Measurements from ENCODE around the gene SOD3. TPM values are rescaled to one million over a fixed set of nuclear protein-coding genes. Genes with fewer than 3 reads are reported as not detected.

SOD3 gene
- total RNA-seq (2014; rRNA removed; shearing (Covaris generic); ENCODE audit: low replicate concordance) = 108 and 112 TPM in 2 replicates

GRCh38 chr4:24794916-24795665, at the start of gene SOD3:
SOD3 (plus strand) TSS chr4:24795573; CDS start chr4:24799522, 3,949 bp downstream.
- in situ Hi-C loops (cut with HindIII; ENCODE audit: low pct_unique_long_range_greater_than_20kb, low sequenced_read_pairs) = no loop called here
- DNase-seq (ENCODE audit: low read depth) = peak; percentile 92

DNA sequence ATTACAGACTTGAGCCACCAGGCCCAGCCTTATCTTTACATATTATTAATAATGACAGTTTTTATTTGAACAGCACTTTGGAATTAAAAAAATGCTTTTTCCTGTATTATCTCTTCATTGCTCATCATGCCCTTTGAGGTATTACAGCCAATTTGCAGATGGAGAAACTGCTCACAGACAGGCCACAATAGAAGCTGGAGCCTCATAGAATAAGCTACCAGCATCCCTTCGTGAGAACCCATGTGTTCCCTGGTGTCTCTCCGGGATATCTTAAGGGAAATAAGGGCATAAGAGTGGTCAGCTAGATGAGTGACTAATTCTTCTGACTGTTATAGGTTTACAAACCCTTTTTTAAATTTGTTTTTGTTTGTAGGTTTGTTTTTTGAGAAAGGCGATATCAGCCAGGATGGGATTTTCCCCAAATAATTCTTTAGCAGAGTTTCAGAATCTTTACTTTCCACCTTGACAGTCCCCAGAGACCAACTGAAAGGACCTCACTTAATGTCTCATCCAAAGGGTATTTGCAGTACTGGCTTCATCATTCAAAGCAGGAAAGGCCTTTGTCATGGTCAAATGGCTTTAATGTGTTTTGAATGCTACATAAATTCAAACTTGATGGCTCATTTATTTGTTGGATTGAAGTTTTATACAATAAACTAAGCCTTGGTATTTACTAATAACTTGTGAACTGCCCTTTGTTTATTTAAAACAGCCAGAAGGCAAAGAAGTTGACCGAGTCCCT, 48.0 kb upstream of the SOD3 start:
- in situ Hi-C loops (cut with HindIII; ENCODE audit: low pct_unique_long_range_greater_than_20kb, low sequenced_read_pairs) = no loop called here
- peak; percentile 94 for DNase-seq (ENCODE audit: low read depth)

GRCh38 chr4:24748023-24748422, 47.4 kb upstream of the SOD3 start:
- DNase-seq (ENCODE audit: low read depth) = no peak
- in situ Hi-C loops (cut with HindIII; ENCODE audit: low pct_unique_long_range_greater_than_20kb, low sequenced_read_pairs) = no loop called here

DNA sequence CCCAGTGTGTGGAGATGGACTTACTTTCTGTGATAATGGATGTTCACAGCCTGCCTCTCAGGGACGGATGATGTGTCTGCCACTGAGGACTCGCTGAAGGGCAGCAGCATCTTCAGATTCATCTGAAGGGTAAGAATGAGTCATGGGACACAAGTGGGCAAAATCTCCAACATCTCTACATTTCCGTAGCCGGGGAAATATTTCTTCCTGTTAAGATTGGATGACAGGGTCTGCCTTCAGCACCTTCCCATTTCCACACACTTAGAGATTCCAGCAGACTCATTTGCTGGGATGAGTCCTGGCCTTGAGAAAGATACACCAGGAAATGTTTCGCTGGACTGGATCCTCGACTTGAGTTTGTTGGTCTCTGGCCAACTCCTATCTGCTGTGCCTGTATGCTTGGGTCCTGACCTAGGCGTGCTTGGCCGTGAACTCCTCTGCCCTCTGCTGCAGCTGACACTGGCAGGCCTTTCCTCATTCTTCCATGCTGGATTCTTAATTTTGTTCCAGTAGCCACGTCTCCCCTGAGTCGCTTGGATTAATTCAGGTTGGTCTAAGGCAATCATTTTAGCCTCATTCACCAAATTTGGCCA, 46.5 kb upstream of the SOD3 start:
- in situ Hi-C loops (cut with HindIII; ENCODE audit: low pct_unique_long_range_greater_than_20kb, low sequenced_read_pairs) = no loop called here
- peak; percentile 73 for DNase-seq (ENCODE audit: low read depth)

DNA sequence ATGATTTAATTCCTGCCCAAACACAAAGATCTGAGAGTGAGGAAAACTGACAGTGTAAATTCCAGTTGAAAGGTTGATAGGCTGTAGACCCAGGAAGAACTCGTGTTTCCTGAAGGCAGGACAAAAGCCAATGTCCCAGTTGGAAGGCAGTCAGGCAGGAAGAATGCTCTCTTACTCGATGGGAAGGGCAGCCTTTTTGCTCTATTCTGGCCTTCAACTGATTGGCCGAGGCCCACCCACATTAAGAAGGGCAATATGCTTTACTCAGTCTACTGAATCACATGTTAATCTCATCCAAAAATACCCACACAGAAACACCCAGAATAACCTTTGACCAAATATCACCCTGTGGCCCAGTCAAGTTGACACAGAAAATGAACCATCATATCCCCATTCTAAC, 45.3 kb upstream of the SOD3 start:
- no peak for DNase-seq (ENCODE audit: low read depth)
- in situ Hi-C loops (cut with HindIII; ENCODE audit: low pct_unique_long_range_greater_than_20kb, low sequenced_read_pairs) = no loop called here

DNA sequence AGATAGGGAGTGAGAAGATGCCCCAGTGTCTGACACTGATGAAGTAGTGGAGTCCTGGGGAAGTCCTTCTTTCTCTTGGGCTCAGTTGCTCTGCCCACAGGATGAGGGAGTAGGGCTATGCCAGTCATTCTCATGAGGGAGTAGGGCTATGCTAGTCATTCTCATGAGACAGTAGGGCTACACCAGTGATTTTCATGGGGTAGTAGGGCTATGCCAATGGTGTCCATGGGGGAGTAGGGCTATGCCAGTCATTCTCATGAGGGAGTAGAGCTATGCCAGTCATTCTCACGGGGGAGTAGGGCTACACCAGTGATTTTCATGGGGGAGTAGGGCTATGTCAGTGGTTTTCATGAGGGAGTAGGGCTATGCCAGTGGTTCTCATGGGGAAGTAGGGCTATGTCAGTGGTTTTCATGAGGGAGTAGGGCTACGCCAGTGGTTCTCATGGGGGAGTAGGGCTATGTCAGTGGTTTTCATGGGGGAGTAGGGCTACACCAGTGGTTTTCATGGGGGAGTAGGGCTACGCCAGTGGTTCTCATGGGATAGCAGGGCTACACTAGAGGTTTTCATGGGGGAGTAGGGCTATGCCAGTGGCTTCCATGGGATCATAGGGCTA, 43.3 kb upstream of the SOD3 start:
- in situ Hi-C loops (cut with HindIII; ENCODE audit: low pct_unique_long_range_greater_than_20kb, low sequenced_read_pairs) = no loop called here

DNA sequence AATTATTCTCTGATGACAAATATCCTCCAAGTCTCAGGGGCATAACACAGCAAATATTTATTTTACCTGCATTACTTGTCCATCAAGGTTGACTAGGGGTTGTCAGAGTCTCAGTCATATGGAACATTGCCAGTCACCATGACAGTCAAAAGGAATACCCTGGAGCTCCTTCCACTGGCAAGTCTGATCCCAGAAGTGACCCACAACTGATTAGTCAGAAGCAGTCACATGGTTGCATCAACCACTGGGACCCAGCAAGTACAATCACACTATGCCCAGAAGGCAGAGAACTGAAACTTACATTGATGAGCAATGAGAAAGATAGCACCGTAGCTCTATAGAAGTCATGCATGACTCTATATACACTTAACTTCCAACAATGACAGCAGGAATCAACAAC, 41.9 kb upstream of the SOD3 start:
- DNase-seq (ENCODE audit: low read depth) = peak; percentile 94
- in situ Hi-C loops (cut with HindIII; ENCODE audit: low pct_unique_long_range_greater_than_20kb, low sequenced_read_pairs) = no loop called here

More for the DNA sequence above, 43.3 kb upstream of the SOD3 start:
- no peak for DNase-seq (ENCODE audit: low read depth)

- no peak for DNase-seq (ENCODE audit: low read depth)
- in situ Hi-C loops (cut with HindIII; ENCODE audit: low pct_unique_long_range_greater_than_20kb, low sequenced_read_pairs) = no loop called here
Observed at GRCh38 chr4:24754571-24754970, 40.8 kb upstream of the SOD3 start.

DNA sequence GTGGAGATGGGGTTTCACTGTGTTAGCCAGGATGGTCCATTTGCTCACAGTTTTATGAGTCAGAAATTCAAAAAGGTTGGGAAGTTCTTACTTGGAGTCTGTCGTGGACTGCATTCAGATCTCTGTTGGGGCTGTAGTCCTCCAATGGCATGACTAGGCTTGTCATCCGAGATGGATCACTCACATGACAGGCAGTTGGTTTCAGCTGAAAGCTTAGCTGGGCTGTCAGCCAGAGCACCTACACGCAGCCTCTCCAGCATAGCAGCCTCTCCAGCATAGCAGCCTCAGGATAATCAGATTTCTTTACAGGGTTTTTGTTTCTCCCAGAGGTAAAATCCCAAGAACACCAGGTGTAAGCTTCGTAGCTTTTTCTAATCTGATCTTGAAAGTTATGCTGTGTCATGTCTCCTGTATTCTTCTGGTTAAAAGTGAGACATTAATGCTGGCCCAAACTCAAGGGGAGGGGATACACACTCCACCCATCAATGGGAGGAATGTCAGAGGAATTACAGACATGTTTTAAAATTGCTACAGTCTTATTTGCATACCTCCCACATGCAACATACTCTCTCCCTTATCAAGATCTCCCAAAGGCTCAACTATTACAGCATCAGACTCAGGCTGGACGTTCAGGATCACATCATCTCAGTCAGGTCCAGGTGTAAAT, 31.6 kb upstream of the SOD3 start:
- in situ Hi-C loops (cut with HindIII; ENCODE audit: low pct_unique_long_range_greater_than_20kb, low sequenced_read_pairs) = no loop called here

DNA sequence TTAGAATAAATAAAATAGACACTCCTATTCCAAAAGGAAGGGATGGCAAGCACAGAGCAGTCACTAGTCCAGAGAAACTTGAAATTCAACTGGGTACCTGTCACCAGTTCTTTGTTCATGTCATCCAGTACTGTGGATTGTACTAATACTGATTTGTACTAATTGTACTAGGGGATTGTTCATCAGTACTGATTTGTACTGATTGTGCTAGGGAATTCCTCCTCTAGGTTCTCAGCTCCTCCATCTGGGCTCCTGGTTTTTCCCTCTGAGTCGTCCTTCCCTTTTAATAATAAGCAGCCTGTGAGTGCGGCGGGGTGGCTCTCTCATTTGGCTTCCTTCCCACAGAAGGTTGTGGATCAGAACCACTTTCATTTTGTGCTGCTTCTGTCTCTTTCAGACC, 31.0 kb upstream of the SOD3 start:
- in situ Hi-C loops (cut with HindIII; ENCODE audit: low pct_unique_long_range_greater_than_20kb, low sequenced_read_pairs) = no loop called here

More for the DNA sequence above, 31.6 kb upstream of the SOD3 start:
- peak; percentile 69 for DNase-seq (ENCODE audit: low read depth)

GRCh38 chr4:24765376-24765988, 29.9 kb upstream of the SOD3 start:
- in situ Hi-C loops (cut with HindIII; ENCODE audit: low pct_unique_long_range_greater_than_20kb, low sequenced_read_pairs) = no loop called here

More for the DNA sequence above, 31.0 kb upstream of the SOD3 start:
- DNase-seq (ENCODE audit: low read depth) = no peak

GRCh38 chr4:24768006-24768405, 27.4 kb upstream of the SOD3 start:
- no peak for DNase-seq (ENCODE audit: low read depth)
- in situ Hi-C loops (cut with HindIII; ENCODE audit: low pct_unique_long_range_greater_than_20kb, low sequenced_read_pairs) = no loop called here

More at GRCh38 chr4:24765376-24765988, 29.9 kb upstream of the SOD3 start:
- DNase-seq (ENCODE audit: low read depth) = no peak

DNA sequence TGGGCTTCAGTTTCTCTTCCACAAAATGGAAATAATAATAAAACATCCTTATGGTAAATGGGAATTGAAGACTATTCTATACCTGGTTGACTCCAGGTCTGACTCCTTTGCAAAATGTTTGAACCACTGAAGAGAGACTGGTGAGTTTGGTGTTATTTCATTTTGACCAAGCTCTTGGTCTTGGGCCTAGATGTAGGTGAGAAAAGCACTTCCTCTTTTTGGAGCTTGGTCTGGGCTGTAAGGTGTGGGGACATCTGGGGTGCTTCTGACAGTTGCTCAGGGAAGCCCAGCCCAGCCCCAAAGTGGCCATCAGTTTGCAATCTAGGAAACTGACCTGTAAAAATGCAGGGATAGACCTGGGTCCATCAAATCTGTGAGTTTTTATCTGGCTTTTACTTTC, 26.8 kb upstream of the SOD3 start:
- in situ Hi-C loops (cut with HindIII; ENCODE audit: low pct_unique_long_range_greater_than_20kb, low sequenced_read_pairs) = no loop called here
- DNase-seq (ENCODE audit: low read depth) = no peak

GRCh38 chr4:24769571-24769970, 25.8 kb upstream of the SOD3 start:
- DNase-seq (ENCODE audit: low read depth) = no peak
- in situ Hi-C loops (cut with HindIII; ENCODE audit: low pct_unique_long_range_greater_than_20kb, low sequenced_read_pairs) = no loop called here

DNA sequence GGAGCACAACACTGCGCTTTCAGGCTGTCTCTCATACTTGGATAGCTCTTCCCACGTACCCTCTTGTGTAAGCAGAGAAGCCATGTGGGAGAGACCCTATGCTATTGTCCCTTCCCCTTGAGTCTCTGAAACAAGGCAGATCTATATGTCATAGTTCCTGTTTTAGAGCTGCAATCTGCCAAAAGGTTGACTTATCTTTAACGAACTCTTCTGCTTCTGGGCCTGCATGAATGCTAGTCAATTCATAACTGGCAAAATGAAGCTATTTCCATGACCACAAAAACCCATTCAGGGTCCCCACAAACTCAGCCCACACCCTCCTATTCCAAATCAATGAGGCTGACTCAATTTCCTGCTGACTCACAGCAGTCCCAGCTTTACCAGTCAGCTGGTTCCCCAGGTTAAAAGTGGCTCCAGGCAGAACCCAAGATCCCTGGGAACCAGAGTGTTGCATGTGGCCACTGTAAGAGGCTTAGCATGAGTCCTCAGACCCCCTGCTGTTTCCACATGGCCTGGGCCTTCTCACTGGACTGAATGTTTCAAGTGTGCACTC, 25.3 kb upstream of the SOD3 start:
- in situ Hi-C loops (cut with HindIII; ENCODE audit: low pct_unique_long_range_greater_than_20kb, low sequenced_read_pairs) = no loop called here

DNA sequence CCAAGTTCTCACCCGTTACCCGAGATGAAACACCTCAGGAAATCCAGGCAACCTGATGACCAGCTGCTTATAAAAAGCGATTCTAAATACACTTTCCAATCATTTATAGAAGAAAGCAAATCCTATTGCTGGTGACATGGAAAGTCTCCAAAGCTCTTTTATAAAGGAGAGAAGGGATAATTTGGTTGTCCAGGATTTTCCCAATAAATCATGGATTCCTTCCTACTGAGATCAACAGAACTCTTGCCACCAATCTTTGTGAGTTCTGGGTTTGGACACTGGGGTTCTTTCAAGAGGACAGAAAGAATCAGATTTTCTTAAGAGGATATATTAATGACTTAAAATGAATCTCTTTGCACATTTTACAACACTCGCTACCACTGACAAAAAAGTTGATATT, 24.7 kb upstream of the SOD3 start:
- in situ Hi-C loops (cut with HindIII; ENCODE audit: low pct_unique_long_range_greater_than_20kb, low sequenced_read_pairs) = no loop called here
- DNase-seq (ENCODE audit: low read depth) = no peak

More for the DNA sequence above, 25.3 kb upstream of the SOD3 start:
- DNase-seq (ENCODE audit: low read depth) = no peak

DNA sequence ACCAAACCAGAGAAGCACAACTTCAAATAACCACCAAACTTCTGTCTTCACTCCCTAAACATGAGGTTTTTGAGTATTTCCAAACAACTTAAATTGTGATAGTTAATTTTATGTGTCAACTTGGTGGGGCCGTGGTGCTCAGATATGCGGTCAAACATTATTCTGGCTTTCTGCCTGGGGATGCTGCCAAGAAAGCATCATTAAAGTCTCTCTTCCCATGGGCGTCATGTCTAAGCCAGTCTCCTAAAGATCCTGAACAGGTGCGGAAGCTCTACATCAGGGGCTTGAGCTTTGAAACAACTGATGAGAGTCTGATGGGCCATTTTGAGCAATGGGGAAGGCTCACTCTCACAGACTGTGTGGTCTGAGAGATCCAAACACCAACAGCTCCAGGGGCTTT, 24.1 kb upstream of the SOD3 start:
- in situ Hi-C loops (cut with HindIII; ENCODE audit: low pct_unique_long_range_greater_than_20kb, low sequenced_read_pairs) = no loop called here
- DNase-seq (ENCODE audit: low read depth) = no peak
